GM18505 (cell line): Measurements from ENCODE around the gene TFAP2E.

Source experiments
- ATAC-seq: cut with Tn5 transposase; IDR thresholded peaks from one replicate; pipeline ENCODE4 v1.9.1; 2021; ENCODE audit not compliant: unreplicated experiment
- POLR2A ChIP-seq: IDR thresholded peaks from 4 replicates; pipeline ENCODE4 v1.6.1; 2011; ENCODE audit warnings: borderline replicate concordance; ENCODE audit not compliant: insufficient read depth, insufficient read length; ENCODE audit errors: extremely low read depth

TFAP2E gene

DNA sequence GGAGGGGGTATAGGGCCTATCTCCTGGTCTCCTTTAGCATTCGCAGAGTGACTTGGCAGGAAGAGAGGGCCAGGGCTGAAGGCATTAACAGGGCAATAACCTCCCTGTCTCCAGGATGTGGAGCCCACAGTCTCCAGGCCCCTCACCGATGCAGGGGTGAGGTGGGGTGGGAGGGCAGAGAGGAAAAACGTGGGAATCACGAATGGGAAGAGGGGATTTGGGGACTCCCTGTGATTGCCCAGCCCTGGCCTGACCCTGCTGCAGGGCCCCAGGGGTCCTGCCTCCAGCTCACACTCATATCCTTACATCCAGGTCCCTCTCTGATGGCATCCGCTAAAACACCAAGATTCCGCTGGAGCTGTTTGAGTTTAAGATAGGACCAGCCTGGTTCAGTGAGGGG, 14.6 kb downstream of the TFAP2E start:
- ATAC-seq = no peak

GRCh38 chr1:35588197-35588910, 15.2 kb downstream of the TFAP2E start:
- no peak for ATAC-seq
- no peak for TF ChIP-seq POLR2A

More for the DNA sequence above, 14.6 kb downstream of the TFAP2E start:
- TF ChIP-seq POLR2A = no peak

DNA sequence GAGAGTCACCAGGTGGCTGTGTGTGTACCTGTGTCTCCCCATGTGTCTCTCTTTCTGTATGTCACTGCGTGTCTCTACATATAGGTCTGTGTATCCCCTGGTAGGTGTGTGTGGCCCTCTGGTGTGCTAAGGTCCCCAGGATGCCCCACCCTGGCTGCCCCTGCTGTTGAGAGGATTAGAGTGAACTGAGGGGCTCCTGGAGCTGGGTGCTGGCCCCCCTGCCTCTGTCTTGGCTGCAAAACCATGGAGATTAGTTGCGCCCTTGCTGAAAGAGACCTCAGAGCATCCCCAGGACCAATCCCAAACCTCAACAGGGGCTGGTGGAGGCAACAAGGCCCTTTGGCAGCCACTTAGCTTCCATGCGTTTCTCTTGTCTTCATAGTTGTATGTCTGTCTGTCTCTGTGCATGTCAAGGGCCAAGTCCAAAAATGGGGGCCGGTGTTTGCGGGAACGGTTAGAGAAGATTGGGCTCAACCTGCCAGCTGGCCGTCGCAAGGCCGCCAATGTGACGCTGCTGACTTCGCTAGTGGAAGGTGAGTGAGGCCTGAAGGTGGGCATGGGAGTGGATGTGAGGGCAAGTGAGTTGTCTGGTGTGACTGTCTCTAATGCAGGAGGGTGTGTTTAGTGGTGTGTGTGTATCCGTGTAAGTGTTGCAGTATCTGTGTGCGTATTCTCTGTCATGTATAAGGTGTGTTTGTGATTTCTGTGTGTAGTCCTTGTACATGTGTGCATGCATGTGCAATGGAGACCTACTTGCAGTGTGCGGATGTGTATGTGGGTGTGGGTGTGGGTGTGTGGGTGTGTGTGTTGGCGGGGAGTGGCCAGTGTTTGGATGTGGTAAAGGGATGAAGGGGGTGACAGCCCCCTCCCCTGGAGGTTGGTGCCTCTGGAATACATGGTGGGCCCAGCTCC, 16.7 kb downstream of the TFAP2E start:
- no peak for TF ChIP-seq POLR2A
- ATAC-seq = no peak

GRCh38 chr1:35590476-35591040, 17.4 kb downstream of the TFAP2E start:
- TF ChIP-seq POLR2A = no peak

DNA sequence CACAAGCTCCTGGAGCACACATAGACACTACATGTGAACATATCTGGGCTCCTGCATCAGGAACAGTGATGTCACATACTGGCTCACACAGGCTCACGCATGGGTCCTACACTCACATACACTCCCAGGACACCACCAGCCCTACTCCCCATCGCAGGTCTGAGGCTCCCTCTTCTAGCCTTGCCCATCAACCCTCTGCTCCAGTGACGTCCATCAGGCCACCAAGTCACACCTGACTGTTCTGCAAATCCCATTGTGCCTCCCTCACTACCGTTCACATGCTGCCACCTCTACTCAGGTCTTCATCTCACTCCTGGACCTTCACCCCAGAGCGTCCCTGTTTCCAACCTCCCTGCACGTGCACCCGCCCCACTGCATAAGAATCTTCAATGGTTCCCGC, 18.1 kb downstream of the TFAP2E start:
- ATAC-seq = no peak
- no peak for TF ChIP-seq POLR2A

More at GRCh38 chr1:35590476-35591040, 17.4 kb downstream of the TFAP2E start:
- ATAC-seq = no peak

GRCh38 chr1:35592991-35593769, 20.1 kb downstream of the TFAP2E start:
- TF ChIP-seq POLR2A = no peak
- no peak for ATAC-seq

GRCh38 chr1:35594005-35594760, 21.1 kb downstream of the TFAP2E start:
- no peak for ATAC-seq
- TF ChIP-seq POLR2A = no peak

DNA sequence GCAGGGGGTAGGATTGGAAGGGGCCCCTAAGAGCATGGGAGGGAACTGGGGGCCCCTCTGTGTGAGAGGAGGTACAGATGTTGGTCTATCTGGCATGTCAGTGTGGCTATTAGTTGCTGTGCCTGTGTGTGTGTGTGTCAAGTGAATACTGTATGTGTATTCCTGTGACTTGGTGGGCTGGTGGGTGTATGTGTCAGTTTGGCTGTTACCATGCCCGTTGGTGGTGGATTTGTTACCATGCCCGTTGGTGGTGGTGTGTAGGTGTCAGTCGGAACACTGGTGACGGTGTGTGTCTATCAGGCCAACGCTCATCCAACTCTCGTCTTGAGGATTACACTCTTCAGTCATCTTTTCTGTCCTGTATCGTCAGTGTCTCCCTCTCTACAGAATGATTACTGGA, 22.6 kb downstream of the TFAP2E start:
- ATAC-seq = no peak
- no peak for TF ChIP-seq POLR2A

DNA sequence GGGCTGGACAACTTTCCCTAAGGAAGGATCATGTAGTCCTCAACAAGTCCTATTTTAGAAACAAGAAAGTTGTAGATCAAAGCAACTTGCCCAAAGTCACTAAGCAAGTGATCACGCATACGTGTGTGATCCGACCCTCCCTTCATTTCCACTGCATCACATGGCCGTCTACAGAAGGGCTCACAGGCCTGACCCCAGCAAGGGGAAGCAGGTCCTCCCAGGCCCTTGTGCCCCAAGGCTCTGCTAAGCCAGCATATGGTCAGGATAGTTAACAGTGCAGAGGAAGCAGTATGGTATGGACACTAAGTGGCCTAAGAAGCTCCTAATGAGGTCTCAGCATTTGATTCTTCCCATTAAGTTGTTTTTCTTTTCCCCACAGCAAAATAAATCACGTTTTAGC, 24.8 kb downstream of the TFAP2E start:
- no peak for ATAC-seq
- TF ChIP-seq POLR2A = no peak

DNA sequence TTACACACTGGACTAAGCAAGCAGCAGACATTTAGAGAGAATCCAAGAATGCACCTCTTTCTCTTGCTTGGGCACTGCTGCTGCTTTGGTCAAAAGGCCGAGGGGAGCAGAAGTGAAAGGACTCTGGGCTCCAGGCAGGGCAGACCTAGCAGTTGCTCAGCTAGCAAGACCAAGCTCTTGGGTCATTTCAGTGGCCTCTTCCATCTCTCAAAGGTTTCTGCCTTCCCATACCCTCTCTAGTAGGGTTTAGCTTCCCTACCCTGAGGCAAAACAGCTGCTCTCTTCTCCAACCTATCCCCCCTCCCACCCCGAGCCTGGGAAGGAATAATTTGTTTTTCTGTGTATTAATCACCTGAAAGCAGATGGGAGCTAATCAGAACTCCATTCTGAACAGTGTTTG, 25.8 kb downstream of the TFAP2E start:
- no peak for TF ChIP-seq POLR2A
- ATAC-seq = no peak

GRCh38 chr1:35599411-35599810, 26.3 kb downstream of the TFAP2E start:
- ATAC-seq = no peak
- TF ChIP-seq POLR2A = no peak

GRCh38 chr1:35600593-35600992, 27.5 kb downstream of the TFAP2E start:
- no peak for ATAC-seq
- TF ChIP-seq POLR2A = no peak
